Activated CD8-positive, alpha-beta T cell treated with anti-CD3 and anti-CD28 coated beads for 36 hours (primary cell): ENCODE data around the gene RGS12. TPM values are rescaled to one million over a fixed set of nuclear protein-coding genes. Genes with fewer than 3 reads are reported as not detected.

Experiments
- ATAC-seq: fragments of 200-7000 bp; cut with Tn5 transposase; one replicate; pipeline ENCODE4 v1.10.0; 2021; ENCODE audit warnings: mild to moderate bottlenecking, moderate library complexity
- CTCF ChIA-PET: fragments of 350-600 bp; sonication (Branson Sonifier 250); formaldehyde crosslinking; loops from one replicate; lab custom pipeline; 2021; ENCODE audit warnings: antibody characterized with exemption; lab: Charles Lee
- POLR2A ChIA-PET: fragments of 350-600 bp; sonication (Branson Sonifier 250); formaldehyde crosslinking; loops from one replicate; lab custom pipeline; 2021; ENCODE audit warnings: antibody characterized with exemption; lab: Charles Lee
- DNase-seq: peaks from one replicate; pipeline ENCODE4 v3.0.0-alpha.2; 2020
- H3K27ac Mint-ChIP-seq: one replicate; pipeline ENCODE4 v1.8.0; 2021; ENCODE audit warnings: mild to moderate bottlenecking, mixed read lengths
- H3K27me3 Mint-ChIP-seq: one replicate; pipeline ENCODE4 v1.8.0; 2021; ENCODE audit warnings: mixed read lengths
- H3K36me3 Mint-ChIP-seq: one replicate; pipeline ENCODE4 v1.8.0; 2021; ENCODE audit warnings: low read depth, mixed read lengths
- H3K4me1 Mint-ChIP-seq: one replicate; pipeline ENCODE4 v1.8.0; 2021; ENCODE audit warnings: low read depth, mixed read lengths
- H3K4me3 Mint-ChIP-seq: one replicate; pipeline ENCODE4 v1.8.0; 2021; ENCODE audit warnings: mild to moderate bottlenecking, moderate library complexity, mixed read lengths
- H3K9me3 Mint-ChIP-seq: one replicate; pipeline ENCODE4 v1.8.0; 2021; ENCODE audit warnings: mixed read lengths
- intact Hi-C: fragments of 100-400 bp; cut with micrococcal nuclease; formaldehyde crosslinking; loops from one replicate; pipeline ENCODE4 v1.10.0; 2022
- total RNA-seq, 2 experiments: library from RNA; stranded (reverse); gene quantifications; one replicate each; pipeline ENCODE4 v1.2.3, GENCODE V29; 2021
- TF ChIP-seq, protein P1 (sequence below): fragments of 200-600 bp; IDR thresholded peaks from one replicate; pipeline ENCODE4 v1.8.0; 2022; ENCODE audit warnings: antibody characterized with exemption, mild to moderate bottlenecking

Gene RGS12
- total RNA-seq, 2 experiments from 2014 or later = 4.6 to 4.7 TPM

- ChIA-PET POLR2A (no interaction called here), CTCF (interaction anchor here (1.5 kb wide), 1 partner anchor 11 kb away, joined by 3 read pairs; no protein-coding TSS in a partner anchor)
- H3K27ac Mint-ChIP-seq = no peak overlapping the region
- intact Hi-C loops = no loop called here
- no peaks in the 10 kb centered on the region for H3K27me3 Mint-ChIP-seq
- no peaks in the 10 kb centered on the region for H3K36me3 Mint-ChIP-seq
- H3K4me3 Mint-ChIP-seq = no peak overlapping the region
- TF ChIP-seq, protein P1, sequence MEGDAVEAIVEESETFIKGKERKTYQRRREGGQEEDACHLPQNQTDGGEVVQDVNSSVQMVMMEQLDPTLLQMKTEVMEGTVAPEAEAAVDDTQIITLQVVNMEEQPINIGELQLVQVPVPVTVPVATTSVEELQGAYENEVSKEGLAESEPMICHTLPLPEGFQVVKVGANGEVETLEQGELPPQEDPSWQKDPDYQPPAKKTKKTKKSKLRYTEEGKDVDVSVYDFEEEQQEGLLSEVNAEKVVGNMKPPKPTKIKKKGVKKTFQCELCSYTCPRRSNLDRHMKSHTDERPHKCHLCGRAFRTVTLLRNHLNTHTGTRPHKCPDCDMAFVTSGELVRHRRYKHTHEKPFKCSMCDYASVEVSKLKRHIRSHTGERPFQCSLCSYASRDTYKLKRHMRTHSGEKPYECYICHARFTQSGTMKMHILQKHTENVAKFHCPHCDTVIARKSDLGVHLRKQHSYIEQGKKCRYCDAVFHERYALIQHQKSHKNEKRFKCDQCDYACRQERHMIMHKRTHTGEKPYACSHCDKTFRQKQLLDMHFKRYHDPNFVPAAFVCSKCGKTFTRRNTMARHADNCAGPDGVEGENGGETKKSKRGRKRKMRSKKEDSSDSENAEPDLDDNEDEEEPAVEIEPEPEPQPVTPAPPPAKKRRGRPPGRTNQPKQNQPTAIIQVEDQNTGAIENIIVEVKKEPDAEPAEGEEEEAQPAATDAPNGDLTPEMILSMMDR = no peak
- DNase-seq (no peak), ATAC-seq (no peak)
- no peaks in the 10 kb centered on the region for H3K4me1 Mint-ChIP-seq
- peaks cover 4% of the 10 kb centered on the region for H3K9me3 Mint-ChIP-seq
Measured at GRCh38 chr4:3322059-3322550, 29.3 kb downstream of the RGS12 start.

DNA sequence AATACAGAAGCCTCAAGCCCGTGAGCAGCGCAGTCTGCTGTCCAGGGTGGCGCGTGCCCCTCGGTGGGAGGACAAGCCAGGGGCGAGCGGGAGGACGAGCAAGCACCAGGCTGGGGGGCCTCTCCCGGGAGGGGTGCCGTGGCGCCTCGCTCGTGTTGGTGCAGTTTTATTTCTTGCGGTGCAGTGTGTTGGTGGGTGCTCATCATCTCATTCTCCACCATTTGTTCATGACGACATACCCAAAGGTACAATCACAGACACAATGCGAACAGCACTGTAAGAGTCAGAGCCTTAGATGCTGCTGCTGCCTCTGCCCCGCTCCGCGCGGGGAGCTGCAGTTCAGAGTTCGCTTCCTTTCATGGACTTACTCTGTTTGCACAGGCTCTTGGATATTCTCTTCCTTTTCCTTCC, 30.3 kb downstream of the RGS12 start:
- no peak for DNase-seq
- no peaks in the 10 kb centered on the region for H3K36me3 Mint-ChIP-seq
- peaks cover 4% of the 10 kb centered on the region for H3K9me3 Mint-ChIP-seq
- no peak for ATAC-seq
- TF ChIP-seq, protein P1 = no peak
- H3K27ac Mint-ChIP-seq = no peak overlapping the region
- no peaks in the 10 kb centered on the region for H3K4me1 Mint-ChIP-seq
- intact Hi-C loops = no loop called here
- POLR2A ChIA-PET = no interaction called here
- H3K4me3 Mint-ChIP-seq = no peak overlapping the region
- no peaks in the 10 kb centered on the region for H3K27me3 Mint-ChIP-seq
- CTCF ChIA-PET = no interaction called here

DNA sequence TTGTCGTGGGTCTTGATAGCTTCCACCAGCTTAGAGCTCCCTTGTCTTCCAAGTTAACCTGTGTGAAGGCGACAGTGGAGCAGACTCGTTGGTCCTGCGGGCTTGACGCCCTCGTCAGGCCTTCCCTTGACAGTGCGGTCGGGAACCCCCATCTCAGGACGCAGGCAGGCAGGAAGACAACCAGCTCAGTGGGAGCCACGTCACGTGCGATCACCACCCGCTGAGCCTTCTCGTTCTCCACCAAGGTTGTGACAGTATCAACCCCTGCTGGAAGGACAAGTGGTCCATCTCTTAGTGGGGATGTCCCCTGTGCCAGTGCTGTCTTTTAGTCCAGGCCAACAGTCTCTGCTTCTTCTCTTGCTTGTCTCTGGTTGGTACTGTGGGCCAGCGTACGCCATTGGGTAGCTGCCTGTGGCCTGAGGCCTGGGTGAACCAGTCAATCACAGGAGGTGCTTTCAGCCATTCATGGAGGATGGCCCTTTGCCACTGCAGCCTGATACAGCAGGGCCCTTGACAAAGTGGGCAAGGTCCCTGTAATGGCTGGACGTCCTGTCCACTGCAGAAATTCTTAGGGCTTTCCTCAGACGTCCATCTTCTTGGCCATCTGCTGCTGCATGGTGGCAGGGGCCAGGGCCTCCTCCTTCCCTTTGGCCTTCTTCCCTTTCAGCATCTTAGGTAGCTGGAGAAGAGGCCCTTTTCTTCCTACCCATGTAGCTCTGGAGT, 31.4 kb downstream of the RGS12 start:
- Mint-ChIP-seq H3K4me3 (no peak overlapping the region), H3K36me3 (no peaks in the 10 kb centered on the region), H3K9me3 (peaks cover 4% of the 10 kb centered on the region), H3K27ac (no peak overlapping the region), H3K4me1 (no peaks in the 10 kb centered on the region), H3K27me3 (no peaks in the 10 kb centered on the region)
- intact Hi-C loops = no loop called here
- DNase-seq = no peak
- POLR2A ChIA-PET = no interaction called here
- TF ChIP-seq, protein P1 = no peak
- no peak for ATAC-seq
- CTCF ChIA-PET = interaction anchor here (1.2 to 1.7 kb wide), 3 partner anchors 10 to 156 kb away, joined by 3 to 4 read pairs (median 4); no protein-coding TSS in a partner anchor

DNA sequence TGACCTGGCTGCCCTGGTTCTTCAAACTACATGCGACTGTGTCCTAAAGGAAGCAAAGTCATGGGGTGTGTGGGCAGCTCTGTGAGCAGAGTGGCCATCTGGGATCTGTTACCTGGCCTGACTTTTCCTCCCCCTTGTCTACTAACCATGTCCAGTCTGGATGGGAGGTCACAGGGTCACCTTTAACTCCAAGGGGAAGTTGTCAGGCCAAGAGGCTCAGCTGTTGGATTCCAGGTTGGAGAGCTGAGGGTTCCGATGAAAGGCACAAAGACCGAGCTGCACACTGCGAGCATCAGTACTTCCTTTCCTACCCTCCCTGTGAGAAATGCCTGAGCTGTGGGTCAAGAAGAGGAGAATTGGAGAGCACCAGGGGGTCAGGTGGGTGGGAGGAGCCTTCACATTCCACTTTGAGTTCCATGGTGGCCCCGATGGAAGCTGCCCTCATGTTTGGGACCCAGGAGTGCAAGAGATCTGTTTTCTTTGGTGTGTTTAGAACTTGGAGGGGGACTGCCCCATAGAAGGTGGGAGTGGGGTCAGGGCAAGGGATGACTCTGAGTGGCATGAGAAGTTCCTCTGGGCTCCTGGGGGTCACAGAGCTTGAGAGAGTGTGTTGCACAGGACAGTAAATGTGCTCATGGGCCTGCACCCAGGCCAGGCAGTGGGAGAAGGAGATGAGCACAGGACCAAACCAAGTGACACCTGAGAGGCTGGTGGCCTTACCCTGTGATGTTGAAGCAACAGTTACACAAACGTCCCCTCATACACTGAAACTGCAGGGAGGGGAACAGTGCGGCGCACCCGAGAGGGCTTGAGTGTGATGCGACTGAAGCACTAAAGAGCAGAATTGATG, 36.2 kb downstream of the RGS12 start:
- no peaks in the 10 kb centered on the region for H3K4me1 Mint-ChIP-seq
- TF ChIP-seq, protein P1 = no peak
- no peak overlapping the region for H3K27ac Mint-ChIP-seq
- DNase-seq (no peak), ATAC-seq (no peak)
- no peak overlapping the region for H3K4me3 Mint-ChIP-seq
- intact Hi-C loops = no loop called here
- no peaks in the 10 kb centered on the region for H3K27me3 Mint-ChIP-seq
- H3K9me3 Mint-ChIP-seq = peaks cover 4% of the 10 kb centered on the region
- ChIA-PET POLR2A (no interaction called here), CTCF (no interaction called here)
- no peaks in the 10 kb centered on the region for H3K36me3 Mint-ChIP-seq

GRCh38 chr4:3329887-3330286, 37.1 kb downstream of the RGS12 start:
- no peak for DNase-seq
- ATAC-seq = no peak
- no peaks in the 10 kb centered on the region for H3K36me3 Mint-ChIP-seq
- peaks cover 4% of the 10 kb centered on the region for H3K9me3 Mint-ChIP-seq
- TF ChIP-seq, protein P1 = no peak
- no peak overlapping the region for H3K4me3 Mint-ChIP-seq
- intact Hi-C loops = no loop called here
- POLR2A ChIA-PET = no interaction called here
- no peak overlapping the region for H3K27ac Mint-ChIP-seq
- CTCF ChIA-PET = interaction anchor here (1.4 kb wide), 1 partner anchor 11 kb away, joined by 4 read pairs; no protein-coding TSS in a partner anchor
- peaks cover 3% of the 10 kb centered on the region for H3K4me1 Mint-ChIP-seq
- H3K27me3 Mint-ChIP-seq = no peaks in the 10 kb centered on the region
